A673 (cell line): ENCODE measurements around the gene DPY19L3.

Experiments
- EZH2 ChIP-seq: fragments of 200-600 bp; sonication (generic); IDR thresholded peaks from 2 replicates; pipeline ENCODE4 v1.6.1; 2017; ENCODE audit warnings: borderline replicate concordance, low read depth, mild to moderate bottlenecking, mixed read lengths, antibody characterized with exemption, low read length; ENCODE audit not compliant: poor library complexity, severe bottlenecking
- TF ChIP-seq, protein P1 (sequence below): fragments of 300-800, 200-600 bp; sonication (generic); conservative IDR thresholded peaks from 2 replicates; pipeline ENCODE4 v1.5.1; 2017; ENCODE audit warnings: low read depth, mild to moderate bottlenecking, antibody characterized with exemption, low read length, moderate library complexity, mixed read lengths

DNA sequence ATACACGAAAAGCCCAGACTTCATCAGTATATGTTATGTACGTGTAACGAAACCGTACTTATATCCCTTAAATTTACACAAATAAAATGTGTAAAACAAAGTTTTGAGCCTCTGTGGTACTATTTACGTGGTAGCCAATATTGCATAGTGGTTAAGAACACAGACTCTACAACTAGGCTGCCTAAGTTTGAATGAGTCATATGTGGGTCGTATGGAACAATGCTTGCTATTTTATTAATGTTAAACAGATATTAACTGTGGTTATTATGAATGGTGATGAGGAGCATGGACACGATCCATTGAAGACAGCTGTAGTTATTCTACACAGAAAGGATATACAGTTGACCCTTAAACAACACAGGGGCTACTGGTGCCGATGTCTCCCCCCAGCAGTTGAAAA is 42.5 kb downstream of the DPY19L3 start:
- TF ChIP-seq, protein P1, sequence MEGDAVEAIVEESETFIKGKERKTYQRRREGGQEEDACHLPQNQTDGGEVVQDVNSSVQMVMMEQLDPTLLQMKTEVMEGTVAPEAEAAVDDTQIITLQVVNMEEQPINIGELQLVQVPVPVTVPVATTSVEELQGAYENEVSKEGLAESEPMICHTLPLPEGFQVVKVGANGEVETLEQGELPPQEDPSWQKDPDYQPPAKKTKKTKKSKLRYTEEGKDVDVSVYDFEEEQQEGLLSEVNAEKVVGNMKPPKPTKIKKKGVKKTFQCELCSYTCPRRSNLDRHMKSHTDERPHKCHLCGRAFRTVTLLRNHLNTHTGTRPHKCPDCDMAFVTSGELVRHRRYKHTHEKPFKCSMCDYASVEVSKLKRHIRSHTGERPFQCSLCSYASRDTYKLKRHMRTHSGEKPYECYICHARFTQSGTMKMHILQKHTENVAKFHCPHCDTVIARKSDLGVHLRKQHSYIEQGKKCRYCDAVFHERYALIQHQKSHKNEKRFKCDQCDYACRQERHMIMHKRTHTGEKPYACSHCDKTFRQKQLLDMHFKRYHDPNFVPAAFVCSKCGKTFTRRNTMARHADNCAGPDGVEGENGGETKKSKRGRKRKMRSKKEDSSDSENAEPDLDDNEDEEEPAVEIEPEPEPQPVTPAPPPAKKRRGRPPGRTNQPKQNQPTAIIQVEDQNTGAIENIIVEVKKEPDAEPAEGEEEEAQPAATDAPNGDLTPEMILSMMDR, result no peak
- TF ChIP-seq EZH2, result no peak
